Left hindlimb (tissue), 1 donor: ENCODE results near the gene TSPAN2.

ENCODE experiments used
- DNase-seq: peaks from one replicate; pipeline ENCODE4 v3.0.0-alpha.2; 2018

TSPAN2 gene

GRCh38 chr1:115073298-115074087 lies 15.8 kb downstream of the TSPAN2 start:
- DNase-seq = no peak

GRCh38 chr1:115071012-115071664 lies 18.2 kb downstream of the TSPAN2 start:
- DNase-seq = no peak

GRCh38 chr1:115069659-115070308 lies 19.5 kb downstream of the TSPAN2 start:
- DNase-seq = no peak

- DNase-seq = no peak
Observed at GRCh38 chr1:115068826-115069585, 20.3 kb downstream of the TSPAN2 start.

- DNase-seq = no peak
Observed at GRCh38 chr1:115067161-115067859, 22.0 kb downstream of the TSPAN2 start.

- DNase-seq = no peak
Observed at GRCh38 chr1:115065021-115065420, 24.3 kb downstream of the TSPAN2 start.

- no peak for DNase-seq
Observed at GRCh38 chr1:115064461-115064860, 24.8 kb downstream of the TSPAN2 start.

GRCh38 chr1:115063228-115063901 lies 25.9 kb downstream of the TSPAN2 start:
- no peak for DNase-seq

- no peak for DNase-seq
Observed at GRCh38 chr1:115062542-115063004, 26.7 kb downstream of the TSPAN2 start.

GRCh38 chr1:115060501-115060900 lies 28.8 kb downstream of the TSPAN2 start:
- no peak for DNase-seq

- DNase-seq = no peak
Observed at GRCh38 chr1:115059316-115059715, 30.0 kb downstream of the TSPAN2 start.

GRCh38 chr1:115057661-115058254 lies 31.5 kb downstream of the TSPAN2 start:
- no peak for DNase-seq

- DNase-seq = peak; percentile 41
Observed at GRCh38 chr1:115056395-115056798, 32.9 kb downstream of the TSPAN2 start.

GRCh38 chr1:115052454-115053083 lies 36.7 kb downstream of the TSPAN2 start:
- DNase-seq = no peak

GRCh38 chr1:115051850-115052249 lies 37.5 kb downstream of the TSPAN2 start:
- no peak for DNase-seq

- DNase-seq = no peak
Observed at GRCh38 chr1:115046751-115047150, 42.6 kb downstream of the TSPAN2 start.

- no peak for DNase-seq
Observed at GRCh38 chr1:115041654-115042053, 47.6 kb downstream of the TSPAN2 start.

GRCh38 chr1:115040501-115040900 lies 48.8 kb downstream of the TSPAN2 start:
- DNase-seq = no peak

GRCh38 chr1:115036814-115037507 lies 52.3 kb downstream of the TSPAN2 start:
- no peak for DNase-seq

GRCh38 chr1:115035652-115036051 lies 53.7 kb downstream of the TSPAN2 start:
- no peak for DNase-seq
